Lower lobe of right lung (tissue), 2 donors: ENCODE results near the gene ZNF616. TPM values are rescaled to one million over a fixed set of nuclear protein-coding genes. Genes with fewer than 3 reads are reported as not detected.

ENCODE experiments used
- ATAC-seq, 2 donors: fragments of 200-7000 bp; cut with Tn5 transposase; one replicate each; pipeline ENCODE4 v1.9.1; 2020 to 2022; ENCODE audit warnings: mild to moderate bottlenecking in 2 of 2, moderate library complexity in 2 of 2
- DNase-seq: peaks from one replicate; pipeline ENCODE4 v3.0.0-alpha.2; 2020
- H3K27ac ChIP-seq: fragments of 200-600 bp; one replicate; pipeline ENCODE4 v1.8.0; 2022
- H3K27me3 ChIP-seq: fragments of 200-600 bp; one replicate; pipeline ENCODE4 v1.8.0; 2022; ENCODE audit warnings: low read depth
- H3K36me3 ChIP-seq: fragments of 200-600 bp; one replicate; pipeline ENCODE4 v1.8.0; 2022; ENCODE audit warnings: mild to moderate bottlenecking
- H3K4me1 ChIP-seq: fragments of 200-600 bp; one replicate; pipeline ENCODE4 v1.8.0; 2022
- H3K4me3 ChIP-seq: fragments of 200-600 bp; one replicate; pipeline ENCODE4 v1.8.0; 2022; ENCODE audit warnings: mild to moderate bottlenecking
- H3K9me3 ChIP-seq: fragments of 200-600 bp; one replicate; pipeline ENCODE4 v1.8.0; 2022
- intact Hi-C: fragments of 100-400 bp; cut with DNase I; formaldehyde crosslinking; loops from one replicate; pipeline ENCODE4 v1.11.0; 2022
- long read RNA-seq: library from polyadenylated mRNA; unstranded; transcript quantifications from one replicate; pipeline ENCODE4 v2.0.0, GENCODE V29; 2021
- total RNA-seq: library from RNA; stranded (reverse); fragmentation: NEBNext Ultra II Directional; extraction: Animal tissue kit (Norgen Biotek cat#: 25700); gene quantifications from one replicate; pipeline ENCODE4 v1.2.1, GENCODE V29; 2021
- TF ChIP-seq, protein P1 (sequence below): fragments of 200-600 bp; IDR thresholded peaks from one replicate; pipeline ENCODE4 v1.8.0; 2022; ENCODE audit warnings: antibody characterized with exemption, mild to moderate bottlenecking
- donor health status: DM: no; HTN: yes; CAD: no; lungs with severe emphysema.

The ZNF616 gene
- total RNA-seq: 13.4 TPM
- long read RNA-seq, full-length matches to known transcripts: 4 of 4 reads
- long read RNA-seq, partial matches to known transcripts: 0 of 4 reads
- long read RNA-seq, other reads (novel, unspliced or antisense): 0 of 4 reads

- intact Hi-C loops: loop anchor here (10.0 kb wide), 1 partner anchor 95 kb away; no protein-coding TSS in a partner anchor
- no peaks in the 10 kb centered on the region for H3K36me3 ChIP-seq
- peaks cover 4% of the 10 kb centered on the region for H3K9me3 ChIP-seq
- H3K4me1 ChIP-seq: peaks cover 23% of the 10 kb centered on the region
- TF ChIP-seq, protein P1, sequence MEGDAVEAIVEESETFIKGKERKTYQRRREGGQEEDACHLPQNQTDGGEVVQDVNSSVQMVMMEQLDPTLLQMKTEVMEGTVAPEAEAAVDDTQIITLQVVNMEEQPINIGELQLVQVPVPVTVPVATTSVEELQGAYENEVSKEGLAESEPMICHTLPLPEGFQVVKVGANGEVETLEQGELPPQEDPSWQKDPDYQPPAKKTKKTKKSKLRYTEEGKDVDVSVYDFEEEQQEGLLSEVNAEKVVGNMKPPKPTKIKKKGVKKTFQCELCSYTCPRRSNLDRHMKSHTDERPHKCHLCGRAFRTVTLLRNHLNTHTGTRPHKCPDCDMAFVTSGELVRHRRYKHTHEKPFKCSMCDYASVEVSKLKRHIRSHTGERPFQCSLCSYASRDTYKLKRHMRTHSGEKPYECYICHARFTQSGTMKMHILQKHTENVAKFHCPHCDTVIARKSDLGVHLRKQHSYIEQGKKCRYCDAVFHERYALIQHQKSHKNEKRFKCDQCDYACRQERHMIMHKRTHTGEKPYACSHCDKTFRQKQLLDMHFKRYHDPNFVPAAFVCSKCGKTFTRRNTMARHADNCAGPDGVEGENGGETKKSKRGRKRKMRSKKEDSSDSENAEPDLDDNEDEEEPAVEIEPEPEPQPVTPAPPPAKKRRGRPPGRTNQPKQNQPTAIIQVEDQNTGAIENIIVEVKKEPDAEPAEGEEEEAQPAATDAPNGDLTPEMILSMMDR: peak; percentile 82
- H3K27ac ChIP-seq: peak within 1 kb of the TSS; percentile 95
- ATAC-seq (peak; percentile 96 to 100), DNase-seq (peak; percentile 97)
- no peaks in the 10 kb centered on the region for H3K27me3 ChIP-seq
- peak within 1 kb of the TSS; percentile 98 for H3K4me3 ChIP-seq
Observed at GRCh38 chr19:52139252-52140031, at the start of gene ZNF616. ZNF616 (minus strand) TSS chr19:52139938; CDS start chr19:52130512, 9,426 bp downstream.

GRCh38 chr19:52188822-52189734 is 49.3 kb upstream of the ZNF616 start:
- Histone ChIP-seq H3K9me3 (no peaks in the 10 kb centered on the region), H3K4me1 (peaks cover 36% of the 10 kb centered on the region), H3K4me3 (peak overlapping the region; percentile 87), H3K36me3 (peaks cover 16% of the 10 kb centered on the region), H3K27me3 (no peaks in the 10 kb centered on the region), H3K27ac (peak overlapping the region; percentile 88)
- peak; percentile 2 to 10 for ATAC-seq
- intact Hi-C loops: no loop called here
- DNase-seq: peak; percentile 99
- TF ChIP-seq, protein P1: no peak

DNA sequence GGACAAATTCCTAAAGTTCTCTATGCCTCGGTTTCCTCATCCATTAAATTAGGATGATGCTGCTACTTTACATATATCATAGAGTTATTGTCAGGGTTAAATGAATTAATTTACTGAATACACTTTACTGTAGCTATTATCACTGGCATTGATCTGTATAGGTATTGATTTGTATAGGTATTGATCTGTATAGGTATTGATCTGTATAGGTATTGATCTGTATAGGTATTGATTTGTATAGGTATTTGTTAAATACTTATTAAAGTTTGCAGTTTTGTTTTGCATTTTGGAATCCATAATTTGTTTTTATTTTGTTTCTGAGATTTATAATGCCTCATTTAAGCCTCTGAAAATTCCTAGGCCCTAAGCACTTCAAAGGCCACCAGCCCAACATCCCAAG is 47.7 kb upstream of the ZNF616 start:
- Histone ChIP-seq H3K36me3 (no peaks in the 10 kb centered on the region), H3K4me3 (no peak overlapping the region), H3K27me3 (no peaks in the 10 kb centered on the region), H3K4me1 (peaks cover 24% of the 10 kb centered on the region), H3K27ac (no peak overlapping the region), H3K9me3 (no peaks in the 10 kb centered on the region)
- DNase-seq (no peak), ATAC-seq (no peak)
- TF ChIP-seq, protein P1: no peak
- intact Hi-C loops: no loop called here

- DNase-seq (no peak), ATAC-seq (no peak)
- intact Hi-C loops: no loop called here
- Histone ChIP-seq H3K36me3 (no peaks in the 10 kb centered on the region), H3K9me3 (no peaks in the 10 kb centered on the region), H3K27ac (no peak overlapping the region), H3K27me3 (no peaks in the 10 kb centered on the region), H3K4me1 (peaks cover 6% of the 10 kb centered on the region), H3K4me3 (no peak overlapping the region)
- TF ChIP-seq, protein P1: no peak
Observed at GRCh38 chr19:52176574-52176973, 36.8 kb upstream of the ZNF616 start.

DNA sequence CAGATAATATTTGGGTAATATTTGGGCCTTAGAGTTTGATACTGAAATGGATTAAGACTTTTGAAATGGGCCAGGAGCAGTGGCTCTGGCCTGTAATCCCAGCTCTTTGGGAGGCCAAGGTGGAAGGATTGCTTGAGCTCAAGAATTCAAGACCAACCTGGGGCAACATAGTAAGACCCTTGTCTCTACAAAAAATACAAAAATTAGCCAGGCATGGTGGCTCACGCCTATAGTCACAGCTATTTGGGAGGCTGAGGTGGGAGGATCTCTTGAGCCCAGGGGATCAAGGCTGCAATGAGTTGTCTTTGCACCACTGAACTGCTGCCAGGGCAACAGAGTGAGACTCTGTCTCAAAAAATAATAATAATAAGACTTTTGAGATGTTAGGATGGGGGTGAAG is 32.6 kb upstream of the ZNF616 start:
- H3K27ac ChIP-seq: peak overlapping the region; percentile 86
- no peak for DNase-seq
- peaks cover 19% of the 10 kb centered on the region for H3K4me1 ChIP-seq
- ATAC-seq: no peak
- TF ChIP-seq, protein P1: no peak
- peaks cover 20% of the 10 kb centered on the region for H3K36me3 ChIP-seq
- no peak overlapping the region for H3K4me3 ChIP-seq
- intact Hi-C loops: no loop called here
- no peaks in the 10 kb centered on the region for H3K9me3 ChIP-seq
- H3K27me3 ChIP-seq: no peaks in the 10 kb centered on the region
